ENCODE data around the gene PHF1.

PHF1 gene

GRCh38 chr6:33453393-33454008, 42.7 kb downstream of the PHF1 start:
- Histone ChIP-seq H3K36me3 (ENCODE audit: control insufficient read depth, insufficient read depth, low read length, severe bottlenecking) (peaks cover 15% of the 10 kb centered on the region), H3K9ac (ENCODE audit: low read length) (peak overlapping the region; percentile 95), H3K4me3 (ENCODE audit: low read length) (peak overlapping the region; percentile 97), H3K4me1 (ENCODE audit: control insufficient read depth, insufficient read depth, low read length) (peaks cover 6% of the 10 kb centered on the region), H3K9me3 (ENCODE audit: control insufficient read depth, low read length) (no peaks in the 10 kb centered on the region), H3K27me3 (replicated peaks; ENCODE audit: control insufficient read depth, insufficient read depth, low read length) (no peaks in the 10 kb centered on the region)
- DNase-seq (ENCODE audit: low read depth) = peak; percentile 32

- Histone ChIP-seq H3K9ac (ENCODE audit: low read length) (peak within 1 kb of the TSS; percentile 95), H3K36me3 (ENCODE audit: control insufficient read depth, insufficient read depth, low read length, severe bottlenecking) (peaks cover 10% of the 10 kb centered on the region), H3K9me3 (ENCODE audit: control insufficient read depth, low read length) (no peaks in the 10 kb centered on the region), H3K4me1 (ENCODE audit: control insufficient read depth, insufficient read depth, low read length) (peaks cover 6% of the 10 kb centered on the region), H3K27me3 (replicated peaks; ENCODE audit: control insufficient read depth, insufficient read depth, low read length) (no peaks in the 10 kb centered on the region), H3K4me3 (ENCODE audit: low read length) (peak within 1 kb of the TSS; percentile 97)
- peak; percentile 98 for DNase-seq (ENCODE audit: low read depth)
These were observed 43.5 kb downstream of the PHF1 start, which contains the start of gene ZBTB9 for GRCh38 chr6:33454009-33454946. Gene ZBTB9 (plus strand): TSS chr6:33454576. CDS start chr6:33455101, 525 bp downstream.

- Histone ChIP-seq H3K27me3 (replicated peaks; ENCODE audit: control insufficient read depth, insufficient read depth, low read length) (no peaks in the 10 kb centered on the region), H3K9me3 (ENCODE audit: control insufficient read depth, low read length) (no peaks in the 10 kb centered on the region), H3K9ac (ENCODE audit: low read length) (peak overlapping the region; percentile 95), H3K36me3 (ENCODE audit: control insufficient read depth, insufficient read depth, low read length, severe bottlenecking) (peaks cover 10% of the 10 kb centered on the region), H3K4me3 (ENCODE audit: low read length) (peak overlapping the region; percentile 97), H3K4me1 (ENCODE audit: control insufficient read depth, insufficient read depth, low read length) (peaks cover 6% of the 10 kb centered on the region)
- no peak for DNase-seq (ENCODE audit: low read depth)
These were observed 44.2 kb downstream of the PHF1 start for GRCh38 chr6:33455051-33455450.

- no peak for DNase-seq (ENCODE audit: low read depth)
- peaks cover 10% of the 10 kb centered on the region for H3K36me3 ChIP-seq (ENCODE audit: control insufficient read depth, insufficient read depth, low read length, severe bottlenecking)
- H3K9me3 ChIP-seq (ENCODE audit: control insufficient read depth, low read length) = no peaks in the 10 kb centered on the region
- no peaks in the 10 kb centered on the region for H3K27me3 ChIP-seq (replicated peaks; ENCODE audit: control insufficient read depth, insufficient read depth, low read length)
- peaks cover 6% of the 10 kb centered on the region for H3K4me1 ChIP-seq (ENCODE audit: control insufficient read depth, insufficient read depth, low read length)
- H3K9ac ChIP-seq (ENCODE audit: low read length) = no peak overlapping the region
- no peak overlapping the region for H3K4me3 ChIP-seq (ENCODE audit: low read length)
These were observed 45.3 kb downstream of the PHF1 start for GRCh38 chr6:33456156-33456555.

GRCh38 chr6:33458676-33459075, 47.9 kb downstream of the PHF1 start:
- no peaks in the 10 kb centered on the region for H3K9me3 ChIP-seq (ENCODE audit: control insufficient read depth, low read length)
- peaks cover 6% of the 10 kb centered on the region for H3K4me1 ChIP-seq (ENCODE audit: control insufficient read depth, insufficient read depth, low read length)
- H3K4me3 ChIP-seq (ENCODE audit: low read length) = no peak overlapping the region
- no peak overlapping the region for H3K9ac ChIP-seq (ENCODE audit: low read length)
- DNase-seq (ENCODE audit: low read depth) = no peak
- H3K27me3 ChIP-seq (replicated peaks; ENCODE audit: control insufficient read depth, insufficient read depth, low read length) = no peaks in the 10 kb centered on the region
- peaks cover 10% of the 10 kb centered on the region for H3K36me3 ChIP-seq (ENCODE audit: control insufficient read depth, insufficient read depth, low read length, severe bottlenecking)

GRCh38 chr6:33459226-33459625, 48.4 kb downstream of the PHF1 start:
- no peak for DNase-seq (ENCODE audit: low read depth)
- Histone ChIP-seq H3K9ac (ENCODE audit: low read length) (no peak overlapping the region), H3K9me3 (ENCODE audit: control insufficient read depth, low read length) (no peaks in the 10 kb centered on the region), H3K4me1 (ENCODE audit: control insufficient read depth, insufficient read depth, low read length) (peaks cover 6% of the 10 kb centered on the region), H3K27me3 (replicated peaks; ENCODE audit: control insufficient read depth, insufficient read depth, low read length) (no peaks in the 10 kb centered on the region), H3K4me3 (ENCODE audit: low read length) (no peak overlapping the region), H3K36me3 (ENCODE audit: control insufficient read depth, insufficient read depth, low read length, severe bottlenecking) (peaks cover 10% of the 10 kb centered on the region)
